Gastrocnemius medialis (tissue), 4 donors: ENCODE measurements around the gene TMEM214. TPM values are rescaled to one million over a fixed set of nuclear protein-coding genes. Genes with fewer than 3 reads are reported as not detected.
A peak's percentile ranks its signal among the peaks of the same experiment; 100 is the strongest.

Source experiments
- ATAC-seq, 2 donors: fragments of 150-250 bp; one replicate each; pipeline ENCODE4 v1.9.1; 2016
- DNase-seq, 2 donors: peaks; one replicate each; pipeline ENCODE4 v3.0.0-alpha.2; 2019
- H3K27ac ChIP-seq, 4 donors: fragments of 200-600 bp; sonication (generic); 1 replicate in 1 of 4; 2 replicates in 3 of 4; pipeline ENCODE4 v1.5.1; 2016 to 2018; ENCODE audit warnings: mild to moderate bottlenecking in 2 of 4, moderate library complexity in 1 of 4
- H3K27me3 ChIP-seq, 3 donors: fragments of 200-600 bp; sonication (generic) in 2 of 3; 1 replicate in 1 of 3; 2 replicates in 2 of 3; pipeline versions ENCODE4 v1.5.1 to v1.6.0; 2016 to 2019; ENCODE audit warnings: mild to moderate bottlenecking in 1 of 3, moderate library complexity in 1 of 3
- H3K36me3 ChIP-seq, 2 donors: fragments of 200-600 bp; sonication (generic) in 1 of 2; one replicate each; pipeline ENCODE4 v1.5.1; 2017 to 2018
- H3K4me1 ChIP-seq, 2 donors: fragments of 200-600 bp; sonication (generic) in 1 of 2; one replicate each; pipeline ENCODE4 v1.5.1; 2016 to 2017; ENCODE audit warnings: mild to moderate bottlenecking in 2 of 2
- H3K4me3 ChIP-seq, 4 donors: fragments of 200-600 bp; sonication (generic) in 3 of 4; 1 replicate in 1 of 4; 2 replicates in 3 of 4; pipeline ENCODE4 v1.5.1; 2016 to 2019; ENCODE audit warnings: mild to moderate bottlenecking in 2 of 4
- H3K9me3 ChIP-seq, 3 donors: fragments of 200-600 bp; sonication (generic) in 2 of 3; 1 replicate in 1 of 3; 2 replicates in 2 of 3; pipeline ENCODE4 v1.5.1; 2016 to 2019
- POLR2A ChIP-seq, 2 donors: fragments of 450-650 bp; IDR thresholded peaks; one replicate each; pipeline ENCODE4 v1.6.1; 2017; ENCODE audit warnings: antibody characterized with exemption in 2 of 2, mild to moderate bottlenecking in 2 of 2, moderate library complexity in 2 of 2
- in situ Hi-C, 4 donors: fragments of 200-750 bp; cut with MboI; loops; one replicate each; pipeline versions ENCODE4 v1.15.0 to v1.8.0; 2017; ENCODE audit warnings: low sequenced_read_pairs in 4 of 4
- intact Hi-C: fragments of 100-400 bp; cut with DNase I; formaldehyde crosslinking; loops from one replicate; pipeline ENCODE4 v1.15.1; 2023; ENCODE audit warnings: low total_unique reads
- total RNA-seq, 4 donors: library from RNA; depleted of rRNA; stranded (reverse); fragments of >200 nt; gene quantifications; one replicate each; pipeline versions ENCODE4 v1.1.0 to v1.2.3, GENCODE V29; 2016
- TF ChIP-seq, protein P1 (sequence below), 5 experiments: fragments of 450-650 bp in 3 of 5; fragments of 200-600 bp in 2 of 5; sonication (generic) in 2 of 5; IDR thresholded peaks in 4 of 5; conservative IDR thresholded peaks in 1 of 5; 1 replicate in 4 of 5; 2 replicates in 1 of 5; pipeline ENCODE4 v1.5.1; 2016 to 2019; ENCODE audit warnings: antibody characterized with exemption in 5 of 5, mild to moderate bottlenecking in 3 of 5, moderate library complexity in 3 of 5

Gene TMEM214
- total RNA-seq, 4 donors from 2014 or later: 20.0 to 37.7 (median 24.9) TPM

DNA sequence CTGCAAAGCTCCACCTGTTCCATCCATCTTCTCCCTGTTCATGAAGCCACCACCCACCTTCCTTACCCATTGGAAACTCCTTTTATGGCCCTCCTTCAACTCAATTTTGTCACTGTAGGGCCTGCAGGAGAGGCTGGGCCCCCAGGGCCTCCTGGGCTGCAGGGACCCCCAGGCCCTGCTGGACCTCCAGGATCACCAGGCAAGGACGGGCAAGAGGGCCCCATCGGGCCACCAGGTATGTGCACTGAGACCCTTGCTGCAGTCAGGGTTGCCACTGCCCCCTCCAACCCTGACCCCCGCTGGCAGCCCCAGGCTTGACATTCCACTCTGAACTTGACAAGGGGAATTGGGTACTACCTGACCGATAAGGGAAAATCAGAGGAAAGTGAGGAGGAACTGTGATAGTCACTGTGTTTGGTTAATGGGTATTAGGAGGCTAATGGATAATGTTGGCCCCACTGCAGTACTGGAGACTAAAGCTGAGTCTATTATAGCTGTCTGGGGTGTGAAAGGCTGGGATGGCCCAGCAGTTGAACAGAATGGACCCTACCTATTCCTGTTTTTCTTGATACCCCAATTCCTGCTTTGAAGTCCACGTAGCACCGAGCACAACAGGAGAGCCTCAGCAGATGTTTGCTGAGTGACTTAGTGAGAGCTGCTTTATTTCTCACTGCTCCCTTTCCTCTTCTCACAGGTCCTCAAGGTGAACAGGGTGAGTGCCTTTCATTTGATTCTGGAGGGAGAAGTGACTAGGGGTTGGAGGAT, 51.7 kb downstream of the TMEM214 start:
- DNase-seq: no peak
- no peaks in the 10 kb centered on the region for H3K27me3 ChIP-seq
- no peak for ATAC-seq
- H3K27ac ChIP-seq: peak overlapping the region in 1 of 4 donors; percentile 97
- H3K9me3 ChIP-seq: no peaks in the 10 kb centered on the region
- H3K36me3 ChIP-seq: no peaks in the 10 kb centered on the region
- in situ Hi-C loops: loop anchor here (5.0 to 10.0 kb wide), 3 partner anchors 50 to 120 kb away; partner anchors contain the start of genes TMEM214 (in 3 of the 4) and MAPRE3 (in 1 of the 4)
- TF ChIP-seq POLR2A (IDR thresholded peaks at IDR 0.05): no peak
- TF ChIP-seq, protein P1, sequence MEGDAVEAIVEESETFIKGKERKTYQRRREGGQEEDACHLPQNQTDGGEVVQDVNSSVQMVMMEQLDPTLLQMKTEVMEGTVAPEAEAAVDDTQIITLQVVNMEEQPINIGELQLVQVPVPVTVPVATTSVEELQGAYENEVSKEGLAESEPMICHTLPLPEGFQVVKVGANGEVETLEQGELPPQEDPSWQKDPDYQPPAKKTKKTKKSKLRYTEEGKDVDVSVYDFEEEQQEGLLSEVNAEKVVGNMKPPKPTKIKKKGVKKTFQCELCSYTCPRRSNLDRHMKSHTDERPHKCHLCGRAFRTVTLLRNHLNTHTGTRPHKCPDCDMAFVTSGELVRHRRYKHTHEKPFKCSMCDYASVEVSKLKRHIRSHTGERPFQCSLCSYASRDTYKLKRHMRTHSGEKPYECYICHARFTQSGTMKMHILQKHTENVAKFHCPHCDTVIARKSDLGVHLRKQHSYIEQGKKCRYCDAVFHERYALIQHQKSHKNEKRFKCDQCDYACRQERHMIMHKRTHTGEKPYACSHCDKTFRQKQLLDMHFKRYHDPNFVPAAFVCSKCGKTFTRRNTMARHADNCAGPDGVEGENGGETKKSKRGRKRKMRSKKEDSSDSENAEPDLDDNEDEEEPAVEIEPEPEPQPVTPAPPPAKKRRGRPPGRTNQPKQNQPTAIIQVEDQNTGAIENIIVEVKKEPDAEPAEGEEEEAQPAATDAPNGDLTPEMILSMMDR (IDR thresholded peaks at IDR 0.05 in 4 of 5, conservative IDR thresholded peaks at IDR 0.05 in 1 of 5): no peak
- H3K4me3 ChIP-seq: no peak overlapping the region
- peaks cover 26 to 47% of the 10 kb centered on the region in 2 donors for H3K4me1 ChIP-seq
- intact Hi-C loops: loop anchor here (2.0 to 10.0 kb wide), 3 partner anchors 52 to 290 kb away; partner anchors contain the start of genes EIF2B4, SNX17 and TMEM214

DNA sequence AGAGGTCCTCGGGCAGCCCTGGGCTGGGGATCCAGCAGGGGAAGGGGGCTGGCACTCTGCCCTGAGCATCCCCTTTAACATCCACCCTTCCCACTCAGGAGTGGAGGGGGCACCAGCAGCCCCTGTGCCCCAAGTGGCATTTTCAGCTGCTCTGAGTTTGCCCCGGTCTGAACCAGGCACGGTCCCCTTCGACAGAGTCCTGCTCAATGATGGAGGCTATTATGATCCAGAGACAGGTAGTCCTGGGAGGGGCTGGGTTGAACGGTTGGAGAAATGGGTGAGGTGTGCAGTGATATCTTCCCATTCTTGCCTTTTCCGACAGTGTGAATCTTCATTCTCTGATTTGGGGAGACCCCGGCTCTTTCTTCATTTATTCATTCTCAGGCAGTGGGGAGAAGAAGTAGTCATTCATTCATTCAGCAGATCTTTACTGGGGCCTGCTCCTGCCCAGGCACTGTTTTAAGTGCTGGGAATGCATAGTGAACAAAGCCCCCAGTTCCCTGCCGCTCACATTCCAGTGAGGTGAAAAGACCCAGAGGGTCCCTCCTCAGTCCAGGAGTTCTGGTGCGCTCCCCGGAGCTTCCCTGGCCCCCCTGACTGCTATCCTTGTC, 52.4 kb downstream of the TMEM214 start:
- no peak for ATAC-seq
- TF ChIP-seq, protein P1 (IDR thresholded peaks at IDR 0.05 in 4 of 5, conservative IDR thresholded peaks at IDR 0.05 in 1 of 5): peak in 1 of 5 experiments; percentile 8
- no peak for TF ChIP-seq POLR2A (IDR thresholded peaks at IDR 0.05)
- Histone ChIP-seq H3K36me3 (no peaks in the 10 kb centered on the region), H3K4me1 (peaks cover 26 to 47% of the 10 kb centered on the region in 2 donors), H3K9me3 (no peaks in the 10 kb centered on the region), H3K27me3 (no peaks in the 10 kb centered on the region), H3K4me3 (peak overlapping the region; percentile 70 to 95 (median 86)), H3K27ac (peak overlapping the region; percentile 88 to 97 (median 94))
- DNase-seq: no peak
- intact Hi-C loops (loop anchor here (2.0 to 10.0 kb wide), 3 partner anchors 53 to 290 kb away; partner anchors contain the start of genes EIF2B4, SNX17 and TMEM214), in situ Hi-C loops (loop anchor here (5.0 to 10.0 kb wide), 3 partner anchors 50 to 120 kb away; partner anchors contain the start of genes TMEM214 (in 3 of the 4) and MAPRE3 (in 1 of the 4))

DNA sequence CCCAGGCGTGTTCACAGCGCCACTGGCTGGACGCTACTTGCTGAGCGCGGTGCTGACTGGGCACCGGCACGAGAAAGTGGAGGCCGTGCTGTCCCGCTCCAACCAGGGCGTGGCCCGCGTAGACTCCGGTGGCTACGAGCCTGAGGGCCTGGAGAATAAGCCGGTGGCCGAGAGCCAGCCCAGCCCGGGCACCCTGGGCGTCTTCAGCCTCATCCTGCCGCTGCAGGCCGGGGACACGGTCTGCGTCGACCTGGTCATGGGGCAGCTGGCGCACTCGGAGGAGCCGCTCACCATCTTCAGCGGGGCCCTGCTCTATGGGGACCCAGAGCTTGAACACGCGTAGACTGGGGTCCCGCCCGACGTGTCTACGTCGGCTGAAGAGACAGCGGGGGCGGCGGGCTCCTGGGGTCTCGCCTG, 52.9 kb downstream of the TMEM214 start:
- H3K27ac ChIP-seq: peak overlapping the region; percentile 88 to 97 (median 94)
- ATAC-seq (peak; percentile 53 to 59), DNase-seq (peak; percentile 63 to 84)
- intact Hi-C loops (loop anchor here (1.0 to 10.0 kb wide), 6 partner anchors 14 to 289 kb away; partner anchors contain the start of genes ATRAID, EIF2B4, OST4 and SLC5A6), in situ Hi-C loops (loop anchor here (5.0 to 10.0 kb wide), 3 partner anchors 51 to 121 kb away; partner anchors contain the start of genes TMEM214 (in 3 of the 4) and MAPRE3 (in 1 of the 4))
- H3K4me3 ChIP-seq: peak overlapping the region; percentile 70 to 95 (median 86)
- H3K36me3 ChIP-seq: no peaks in the 10 kb centered on the region
- no peaks in the 10 kb centered on the region for H3K27me3 ChIP-seq
- TF ChIP-seq POLR2A (IDR thresholded peaks at IDR 0.05): peak in 1 of 2 donors; percentile 40
- TF ChIP-seq, protein P1 (IDR thresholded peaks at IDR 0.05 in 4 of 5, conservative IDR thresholded peaks at IDR 0.05 in 1 of 5): peak in 4 of 5 experiments; percentile 13 to 70 (median 44)
- peaks cover 26 to 45% of the 10 kb centered on the region in 2 donors for H3K4me1 ChIP-seq
- no peaks in the 10 kb centered on the region for H3K9me3 ChIP-seq

DNA sequence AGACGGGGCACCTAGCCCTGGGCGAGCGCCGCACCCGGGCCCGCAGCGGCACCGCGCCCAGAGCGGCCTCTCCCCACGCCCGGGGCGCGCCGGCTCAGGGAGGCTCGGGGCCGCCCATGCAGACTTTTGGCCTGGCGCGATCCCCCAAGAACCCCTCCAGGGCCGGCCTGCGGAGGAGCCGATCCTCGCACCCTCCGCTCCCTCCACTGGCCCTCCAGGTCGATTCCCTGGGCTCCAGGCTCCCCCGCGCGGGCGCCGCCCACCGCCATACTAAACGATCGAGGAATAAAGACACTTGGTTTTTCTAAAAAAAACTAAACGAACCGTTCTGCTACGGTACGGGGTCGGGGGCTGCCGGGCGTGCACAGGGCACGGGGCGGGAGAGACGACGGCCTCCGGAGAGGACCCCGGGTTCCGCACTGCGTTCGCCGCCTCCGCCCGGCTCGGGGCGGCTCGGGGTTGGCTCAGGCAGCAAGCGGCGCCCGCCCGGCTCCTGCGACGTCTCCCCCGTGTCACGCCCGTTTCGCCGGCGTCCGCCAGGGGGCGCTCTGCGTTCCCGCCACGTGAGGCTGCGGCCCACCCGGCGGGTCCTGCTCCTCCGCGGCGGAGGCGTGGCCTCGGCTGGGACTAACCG, 53.4 kb downstream of the TMEM214 start:
- ATAC-seq: peak; percentile 84 to 87
- in situ Hi-C loops: loop anchor here (5.0 to 10.0 kb wide), 3 partner anchors 51 to 121 kb away; partner anchors contain the start of genes TMEM214 (in 3 of the 4) and MAPRE3 (in 1 of the 4)
- DNase-seq: peak; percentile 88 to 93
- TF ChIP-seq, protein P1 (IDR thresholded peaks at IDR 0.05 in 4 of 5, conservative IDR thresholded peaks at IDR 0.05 in 1 of 5): peak; percentile 77 to 99 (median 98)
- TF ChIP-seq POLR2A (IDR thresholded peaks at IDR 0.05): peak; percentile 74 to 89
- peak overlapping the region; percentile 88 to 97 (median 94) for H3K27ac ChIP-seq
- peak overlapping the region; percentile 70 to 95 (median 86) for H3K4me3 ChIP-seq
- H3K4me1 ChIP-seq: peaks cover 26 to 41% of the 10 kb centered on the region in 2 donors
- no peaks in the 10 kb centered on the region for H3K27me3 ChIP-seq
- intact Hi-C loops: loop anchor here (1.0 to 10.0 kb wide), 5 partner anchors 15 to 289 kb away; partner anchors contain the start of genes ATRAID, EIF2B4, OST4 and SLC5A6
- H3K9me3 ChIP-seq: no peaks in the 10 kb centered on the region
- H3K36me3 ChIP-seq: no peaks in the 10 kb centered on the region
